Neural progenitor cell (in vitro differentiated cells): ENCODE data around the gene ZHX3. TPM values are rescaled to one million over a fixed set of nuclear protein-coding genes. Genes with fewer than 3 reads are reported as not detected.

ENCODE experiments used
- DNase-seq: peaks from one replicate; pipeline ENCODE4 v3.0.0-alpha.2; 2016; ENCODE audit warnings: low spot score
- H2AFZ ChIP-seq: fragments of 200-600 bp; sonication (generic); replicated peaks from 2 replicates; pipeline ENCODE4 v1.6.1; 2016; ENCODE audit warnings: antibody characterized with exemption
- H3F3A ChIP-seq: fragments of 200-600 bp; sonication (generic); 2 replicates; pipeline ENCODE4 v1.6.1; 2016; ENCODE audit warnings: antibody characterized with exemption, low read depth
- H3K27ac ChIP-seq: fragments of 200-600 bp; sonication (generic); 2 replicates; pipeline ENCODE4 v1.5.1; 2016; ENCODE audit warnings: mild to moderate bottlenecking
- H3K27me3 ChIP-seq: fragments of 200-600 bp; sonication (generic); 2 replicates; pipeline ENCODE4 v1.6.1; 2016; ENCODE audit warnings: mild to moderate bottlenecking, moderate library complexity
- H3K36me3 ChIP-seq: fragments of 200-600 bp; sonication (generic); 2 replicates; pipeline ENCODE4 v1.5.1; 2016
- H3K4me1 ChIP-seq: fragments of 200-600 bp; sonication (generic); 2 replicates; pipeline ENCODE4 v1.6.1; 2016; ENCODE audit warnings: mixed run types
- H3K4me2 ChIP-seq: fragments of 200-600 bp; sonication (generic); 2 replicates; pipeline ENCODE4 v1.6.1; 2016
- H3K4me3 ChIP-seq: fragments of 200-600 bp; sonication (generic); 2 replicates; pipeline ENCODE4 v1.5.1; 2016
- H3K79me2 ChIP-seq: fragments of 200-600 bp; sonication (generic); 2 replicates; pipeline ENCODE4 v1.6.1; 2016; ENCODE audit warnings: low read depth
- H3K9ac ChIP-seq: fragments of 200-600 bp; sonication (generic); 2 replicates; pipeline ENCODE4 v1.6.1; 2016
- H3K9me3 ChIP-seq: fragments of 200-600 bp; sonication (generic); 2 replicates; pipeline ENCODE4 v1.5.1; 2016; ENCODE audit warnings: low read depth
- H4K20me1 ChIP-seq: fragments of 200-600 bp; sonication (generic); 2 replicates; pipeline ENCODE4 v1.6.1; 2016; ENCODE audit warnings: low read depth
- H3K27ac Mint-ChIP-seq: 3 replicates; pipeline ENCODE4 v1.8.0; 2021; ENCODE audit warnings: mixed read lengths
- H3K27me3 Mint-ChIP-seq: 2 replicates; pipeline ENCODE4 v1.8.0; 2022; ENCODE audit warnings: low read depth, mild to moderate bottlenecking, inconsistent platforms, moderate library complexity, mixed read lengths; ENCODE audit not compliant: insufficient read depth
- H3K36me3 Mint-ChIP-seq: 3 replicates; pipeline ENCODE4 v1.8.0; 2021; ENCODE audit warnings: mixed read lengths
- H3K4me1 Mint-ChIP-seq: 3 replicates; pipeline ENCODE4 v1.8.0; 2021; ENCODE audit warnings: mixed read lengths
- H3K4me3 Mint-ChIP-seq: 3 replicates; pipeline ENCODE4 v1.8.0; 2021; ENCODE audit warnings: mild to moderate bottlenecking, moderate library complexity, mixed read lengths
- H3K9me3 Mint-ChIP-seq: 3 replicates; pipeline ENCODE4 v1.8.0; 2020; ENCODE audit warnings: mixed read lengths
- EZH2 ChIP-seq: fragments of 200-600 bp; sonication (generic); IDR thresholded peaks from 2 replicates; pipeline ENCODE4 v1.6.1; 2017; ENCODE audit warnings: antibody characterized with exemption, mild to moderate bottlenecking, moderate library complexity
- EZH2phosphoT487 ChIP-seq: fragments of 200-600 bp; sonication (generic); IDR thresholded peaks from 2 replicates; pipeline ENCODE4 v1.6.1; 2017; ENCODE audit warnings: antibody characterized with exemption
- total RNA-seq: library from RNA; depleted of rRNA; stranded (reverse); fragments of >200 nt; gene quantifications from 2 replicates; pipeline ENCODE4 v1.2.3, GENCODE V29; 2015; ENCODE audit warnings: low replicate concordance
- TF ChIP-seq, protein P1 (sequence below): fragments of 200-600 bp; sonication (generic); IDR thresholded peaks from 2 replicates; pipeline ENCODE4 v1.5.1; 2017; ENCODE audit warnings: antibody characterized with exemption, mild to moderate bottlenecking

The ZHX3 gene
- total RNA-seq, 1 donor from 2014 or later = 6.8 TPM

DNA sequence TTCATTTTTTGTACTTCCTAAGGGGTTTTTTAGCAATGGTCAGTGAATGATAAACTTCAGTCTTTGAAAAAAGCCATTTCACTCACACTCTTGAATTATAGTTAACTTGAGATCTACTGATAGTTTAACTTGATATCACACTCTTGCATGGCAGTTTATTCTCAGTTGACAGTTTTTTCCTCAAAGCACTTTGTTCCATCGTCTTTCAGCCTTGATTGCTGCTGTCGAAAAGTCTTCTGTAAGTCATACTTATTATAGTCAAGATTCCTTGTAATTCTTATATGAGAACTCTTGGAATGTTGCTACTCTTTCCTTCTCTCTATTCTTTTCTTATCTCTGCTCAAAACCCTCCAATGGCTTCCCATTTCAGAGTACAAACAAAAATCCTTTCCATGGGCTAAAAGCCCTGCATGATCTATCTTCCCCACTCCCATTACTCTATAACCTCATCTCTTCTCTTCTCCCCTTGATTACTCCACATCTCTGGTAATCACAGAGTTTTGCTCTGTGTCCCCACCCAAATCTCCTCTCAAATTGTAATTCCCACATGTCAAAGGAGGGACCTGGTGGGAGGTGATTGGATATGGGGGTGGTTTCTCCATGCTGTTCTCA, 31.2 kb downstream of the ZHX3 start:
- Mint-ChIP-seq H3K27me3 (peaks cover 2% of the 10 kb centered on the region), H3K4me3 (no peak overlapping the region), H3K9me3 (peaks cover 19% of the 10 kb centered on the region), H3K36me3 (peaks cover 4% of the 10 kb centered on the region), H3K4me1 (no peaks in the 10 kb centered on the region), H3K27ac (no peak overlapping the region)
- Histone ChIP-seq H3F3A (no peaks in the 10 kb centered on the region), H3K4me1 (no peaks in the 10 kb centered on the region), H3K27ac (no peak overlapping the region), H3K4me3 (no peak overlapping the region), H3K4me2 (no peak overlapping the region), H3K79me2 (no peaks in the 10 kb centered on the region), H4K20me1 (no peaks in the 10 kb centered on the region), H3K27me3 (no peaks in the 10 kb centered on the region), H3K9ac (no peak overlapping the region), H3K36me3 (no peaks in the 10 kb centered on the region), H2AFZ (no peak overlapping the region), H3K9me3 (no peaks in the 10 kb centered on the region)
- TF ChIP-seq EZH2phosphoT487 = no peak
- no peak for DNase-seq

DNA sequence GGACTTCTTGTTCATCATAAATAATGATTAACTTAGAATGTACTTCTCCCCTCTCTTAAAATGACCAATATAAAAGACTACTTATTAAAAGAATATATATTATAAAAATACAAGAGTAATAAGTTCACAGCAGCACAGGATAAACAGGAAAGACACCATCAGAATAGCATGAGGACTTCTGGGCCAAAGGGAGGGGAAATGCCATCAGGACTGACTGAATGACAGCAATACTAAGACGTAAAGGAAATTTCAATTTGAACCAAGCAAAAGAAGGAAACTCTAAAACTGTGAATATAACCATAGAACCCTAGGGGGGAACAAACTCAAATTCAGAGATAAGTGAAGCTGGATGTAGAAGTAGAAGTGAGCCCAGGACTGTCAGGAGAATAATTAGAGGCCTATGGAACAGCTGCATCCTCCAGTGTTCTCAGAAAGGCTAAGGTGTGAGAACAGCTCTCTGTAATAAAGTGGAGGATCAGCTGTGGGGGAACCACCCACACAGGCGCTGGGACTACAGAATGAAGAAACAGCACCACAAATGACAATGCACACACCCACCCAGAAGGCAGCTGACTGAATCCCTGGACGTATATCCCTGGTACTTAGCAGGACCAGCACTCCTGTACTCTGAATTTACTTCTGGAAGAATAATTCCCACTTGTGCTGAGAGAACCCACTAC, 37.8 kb downstream of the ZHX3 start:
- no peaks in the 10 kb centered on the region for H3K79me2 ChIP-seq

DNA sequence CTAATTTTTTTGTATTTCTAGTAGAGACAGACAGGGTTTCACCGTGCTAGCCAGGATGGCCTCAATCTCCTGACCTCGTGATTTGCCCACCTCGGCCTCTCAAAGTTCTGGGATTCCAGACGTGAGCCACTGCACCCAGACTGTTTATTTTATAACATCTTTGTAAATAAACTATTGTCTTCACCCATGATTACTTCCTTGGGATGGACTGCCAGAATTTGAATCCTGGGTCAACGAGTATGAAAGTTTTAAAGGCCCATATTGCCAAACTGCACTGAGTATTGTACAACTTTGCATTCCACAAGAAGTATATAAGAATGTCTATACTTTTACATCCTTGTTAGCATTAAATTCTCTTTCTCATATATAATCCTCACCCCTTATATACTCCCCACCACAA, 38.6 kb downstream of the ZHX3 start:
- Histone ChIP-seq H3K4me2 (no peak overlapping the region), H3K27me3 (no peaks in the 10 kb centered on the region)

More for the DNA sequence above, 37.8 kb downstream of the ZHX3 start:
- no peak for TF ChIP-seq EZH2
- no peak for TF ChIP-seq EZH2phosphoT487
- TF ChIP-seq, protein P1, sequence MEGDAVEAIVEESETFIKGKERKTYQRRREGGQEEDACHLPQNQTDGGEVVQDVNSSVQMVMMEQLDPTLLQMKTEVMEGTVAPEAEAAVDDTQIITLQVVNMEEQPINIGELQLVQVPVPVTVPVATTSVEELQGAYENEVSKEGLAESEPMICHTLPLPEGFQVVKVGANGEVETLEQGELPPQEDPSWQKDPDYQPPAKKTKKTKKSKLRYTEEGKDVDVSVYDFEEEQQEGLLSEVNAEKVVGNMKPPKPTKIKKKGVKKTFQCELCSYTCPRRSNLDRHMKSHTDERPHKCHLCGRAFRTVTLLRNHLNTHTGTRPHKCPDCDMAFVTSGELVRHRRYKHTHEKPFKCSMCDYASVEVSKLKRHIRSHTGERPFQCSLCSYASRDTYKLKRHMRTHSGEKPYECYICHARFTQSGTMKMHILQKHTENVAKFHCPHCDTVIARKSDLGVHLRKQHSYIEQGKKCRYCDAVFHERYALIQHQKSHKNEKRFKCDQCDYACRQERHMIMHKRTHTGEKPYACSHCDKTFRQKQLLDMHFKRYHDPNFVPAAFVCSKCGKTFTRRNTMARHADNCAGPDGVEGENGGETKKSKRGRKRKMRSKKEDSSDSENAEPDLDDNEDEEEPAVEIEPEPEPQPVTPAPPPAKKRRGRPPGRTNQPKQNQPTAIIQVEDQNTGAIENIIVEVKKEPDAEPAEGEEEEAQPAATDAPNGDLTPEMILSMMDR = no peak
- no peak overlapping the region for H3K9ac ChIP-seq
- Mint-ChIP-seq H3K27ac (no peak overlapping the region), H3K27me3 (peaks cover 5% of the 10 kb centered on the region), H3K9me3 (no peaks in the 10 kb centered on the region), H3K36me3 (peaks cover 4% of the 10 kb centered on the region), H3K4me3 (no peak overlapping the region), H3K4me1 (peaks cover 6% of the 10 kb centered on the region)
- H4K20me1 ChIP-seq = no peaks in the 10 kb centered on the region
- H3F3A ChIP-seq = peaks cover 10% of the 10 kb centered on the region
- H3K9me3 ChIP-seq = no peaks in the 10 kb centered on the region
- no peak overlapping the region for H3K4me3 ChIP-seq
- no peak overlapping the region for H3K27ac ChIP-seq
- no peak for DNase-seq
- H3K36me3 ChIP-seq = no peaks in the 10 kb centered on the region
- H3K4me2 ChIP-seq = no peak overlapping the region
- H2AFZ ChIP-seq = no peak overlapping the region
- H3K27me3 ChIP-seq = no peaks in the 10 kb centered on the region
- peaks cover 14% of the 10 kb centered on the region for H3K4me1 ChIP-seq

More for the DNA sequence above, 38.6 kb downstream of the ZHX3 start:
- H3K27me3 Mint-ChIP-seq = peaks cover 5% of the 10 kb centered on the region
- Histone ChIP-seq H3K27ac (no peak overlapping the region), H3K4me1 (peaks cover 14% of the 10 kb centered on the region), H3K4me3 (no peak overlapping the region), H3K9ac (no peak overlapping the region), H3K79me2 (no peaks in the 10 kb centered on the region), H4K20me1 (no peaks in the 10 kb centered on the region), H3F3A (peaks cover 10% of the 10 kb centered on the region), H3K9me3 (no peaks in the 10 kb centered on the region), H3K36me3 (no peaks in the 10 kb centered on the region), H2AFZ (no peak overlapping the region)
- H3K9me3 Mint-ChIP-seq = no peaks in the 10 kb centered on the region
- no peak overlapping the region for H3K27ac Mint-ChIP-seq
- H3K4me3 Mint-ChIP-seq = no peak overlapping the region
- H3K36me3 Mint-ChIP-seq = peaks cover 4% of the 10 kb centered on the region
- TF ChIP-seq EZH2 = no peak
- TF ChIP-seq, protein P1 = no peak
- no peak for TF ChIP-seq EZH2phosphoT487
- H3K4me1 Mint-ChIP-seq = peaks cover 6% of the 10 kb centered on the region
- DNase-seq = no peak
